Lower leg skin (tissue), 4 donors: Measurements from ENCODE around the gene TREML1. TPM values are rescaled to one million over a fixed set of nuclear protein-coding genes. Genes with fewer than 3 reads are reported as not detected.

ENCODE experiments used
- DNase-seq, 2 donors: peaks; one replicate each; pipeline ENCODE4 v3.0.0-alpha.2; 2019; ENCODE audit warnings: low spot score in 2 of 2
- H3K4me3 ChIP-seq: fragments of 200-600 bp; sonication (generic); 2 replicates; pipeline ENCODE4 v1.5.1; 2017; ENCODE audit warnings: mild to moderate bottlenecking, low read depth; ENCODE audit not compliant: poor library complexity, severe bottlenecking
- CTCF ChIP-seq, 3 donors: fragments of 450-650 bp; IDR thresholded peaks; one replicate each; pipeline ENCODE4 v1.5.1; 2016; ENCODE audit warnings: antibody characterized with exemption in 3 of 3, mild to moderate bottlenecking in 3 of 3, moderate library complexity in 2 of 3
- POLR2A ChIP-seq, 2 donors: fragments of 450-650 bp; IDR thresholded peaks; one replicate each; pipeline ENCODE4 v1.6.1; 2016 to 2017; ENCODE audit warnings: antibody characterized with exemption in 2 of 2, mild to moderate bottlenecking in 1 of 2, moderate library complexity in 1 of 2
- WGBS, 2 donors: methylation state at CpG; one replicate each; pipeline ENCODE4 v1.1.5; 2018; 5-methylcytosine and 5-hydroxymethylcytosine counted together
- intact Hi-C: fragments of 100-400 bp; cut with DNase I; formaldehyde crosslinking; loops from one replicate; pipeline ENCODE4 v1.15.0; 2023; ENCODE audit warnings: low total_unique reads
- total RNA-seq, 4 donors: library from RNA; depleted of rRNA; stranded (reverse); fragments of >200 nt; gene quantifications; one replicate each; pipeline ENCODE4 v1.1.0, GENCODE V29; 2016

The TREML1 gene
- total RNA-seq, 4 donors from 2014 or later: not detected

- DNase-seq: peak in 1 of 2 donors; percentile 36
- WGBS, 2 donors: 65 to 70% methylated on average over 5 of the region's 5 CpGs
- intact Hi-C loops: no loop called here
- H3K4me3 ChIP-seq: no peak overlapping the region
- TF ChIP-seq CTCF (IDR thresholded peaks at IDR 0.05) (no peak), POLR2A (IDR thresholded peaks at IDR 0.05) (no peak)
These were observed 13.2 kb upstream of the TREML1 start for GRCh38 chr6:41167173-41167963.

- no peak for TF ChIP-seq CTCF (IDR thresholded peaks at IDR 0.05)
- no peak for TF ChIP-seq POLR2A (IDR thresholded peaks at IDR 0.05)
- DNase-seq: no peak
- 72 to 77% methylated on average over 4 of the region's 4 CpGs for WGBS, 2 donors
- no peak overlapping the region for H3K4me3 ChIP-seq
- intact Hi-C loops: loop anchor here (5.0 kb wide), 1 partner anchor 907 kb away; no protein-coding TSS in a partner anchor
These were observed 10.5 kb upstream of the TREML1 start for GRCh38 chr6:41164551-41165120.

- DNase-seq: no peak
These were observed 9.2 kb upstream of the TREML1 start for GRCh38 chr6:41163419-41163717.

GRCh38 chr6:41162687-41163418 lies 8.7 kb upstream of the TREML1 start, which contains the start of gene TREM2:
TREM2 (minus strand) TSS chr6:41163116; CDS start chr6:41163082, 34 bp downstream.
- WGBS, 2 donors: 73 to 74% methylated on average over 10 of the region's 10 CpGs
- intact Hi-C loops: loop anchor here (5.0 kb wide), 1 partner anchor 906 kb away; no protein-coding TSS in a partner anchor
- TF ChIP-seq POLR2A (IDR thresholded peaks at IDR 0.05) (no peak), CTCF (IDR thresholded peaks at IDR 0.05) (no peak)
- H3K4me3 ChIP-seq: no peak within 1 kb of the TSS
- DNase-seq: no peak

More at GRCh38 chr6:41163419-41163717, 9.2 kb upstream of the TREML1 start:
- WGBS, 2 donors: 86 to 100% methylated on average over 1 of the region's 1 CpG
- H3K4me3 ChIP-seq: no peak overlapping the region
- TF ChIP-seq CTCF (IDR thresholded peaks at IDR 0.05) (no peak), POLR2A (IDR thresholded peaks at IDR 0.05) (no peak)
- intact Hi-C loops: loop anchor here (5.0 kb wide), 1 partner anchor 906 kb away; no protein-coding TSS in a partner anchor

GRCh38 chr6:41161851-41162552 lies 7.9 kb upstream of the TREML1 start:
- no peak for DNase-seq
- WGBS, 2 donors: 70 to 72% methylated on average over 13 of the region's 13 CpGs
- intact Hi-C loops: loop anchor here (5.0 kb wide), 1 partner anchor 905 kb away; no protein-coding TSS in a partner anchor
- no peak for TF ChIP-seq CTCF (IDR thresholded peaks at IDR 0.05)
- no peak for TF ChIP-seq POLR2A (IDR thresholded peaks at IDR 0.05)
- H3K4me3 ChIP-seq: no peak overlapping the region
